Stimulated activated CD4-positive, alpha-beta T cell treated with anti-CD3 and anti-CD28 coated beads, Interleukin-1b, Interleukin-23, amount 100 ng/mL, for 24 hours (primary cell): ENCODE measurements around the gene SCYGR2.

Experiments
- DNase-seq, 4 experiments: peaks; one replicate each; pipeline ENCODE4 v3.0.0-alpha.2; 2020; ENCODE audit warnings: low read depth in 4 of 4, low spot score in 1 of 4

SCYGR2 gene

DNA sequence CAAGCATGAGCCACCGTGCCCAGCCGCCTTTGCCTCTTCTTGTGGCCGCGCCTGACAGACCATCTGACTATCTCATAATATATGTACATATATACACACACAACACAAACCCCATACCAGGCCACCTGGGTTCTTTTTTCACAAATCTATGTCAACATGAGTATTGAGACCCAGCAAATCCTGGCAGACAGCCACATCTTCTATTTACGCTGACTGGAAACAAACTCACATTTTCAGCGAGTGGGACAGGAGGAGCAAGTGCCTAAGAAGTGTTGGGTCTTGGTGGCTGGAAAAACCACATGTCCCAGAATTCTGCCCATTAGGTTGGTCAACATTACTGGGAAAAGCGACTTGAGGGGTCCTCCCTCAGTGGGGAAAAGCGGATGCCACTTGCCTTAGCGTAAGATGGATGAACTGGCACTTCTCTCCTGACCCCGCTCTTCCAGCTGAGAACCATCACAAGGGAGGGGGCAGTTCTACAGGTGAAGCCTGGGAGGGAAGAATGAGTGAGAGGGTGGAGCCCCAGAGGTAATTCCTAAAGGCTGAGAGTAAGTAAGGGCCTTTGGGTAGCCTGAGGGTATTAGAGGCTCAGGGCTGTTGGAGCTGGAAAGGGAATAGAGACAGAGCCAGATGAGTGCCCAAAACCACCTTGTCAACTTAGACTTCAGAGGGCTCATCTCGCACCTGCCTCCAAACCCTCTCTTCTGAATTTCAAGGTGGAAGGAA, 14.0 kb downstream of the SCYGR2 start:
- no peak for DNase-seq

DNA sequence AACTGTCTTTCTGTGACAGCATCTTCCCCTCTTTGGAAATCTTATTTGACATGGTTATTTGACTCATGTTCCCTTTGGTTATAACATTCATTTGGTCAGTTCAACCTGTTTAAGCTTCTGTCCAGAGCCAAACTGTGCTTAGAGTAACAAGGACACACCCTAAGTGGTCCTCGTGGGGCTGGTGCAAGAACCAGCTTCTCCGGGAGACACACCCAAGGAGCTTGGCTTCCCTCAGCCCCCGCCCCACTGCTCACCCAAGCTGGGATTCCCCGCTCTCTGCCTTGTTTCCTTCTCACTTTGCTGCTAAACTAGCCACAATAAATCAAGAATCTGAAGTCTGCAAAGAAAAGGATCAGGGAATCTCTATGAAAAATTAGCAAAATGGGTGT, 14.6 kb downstream of the SCYGR2 start:
- DNase-seq, result no peak

DNA sequence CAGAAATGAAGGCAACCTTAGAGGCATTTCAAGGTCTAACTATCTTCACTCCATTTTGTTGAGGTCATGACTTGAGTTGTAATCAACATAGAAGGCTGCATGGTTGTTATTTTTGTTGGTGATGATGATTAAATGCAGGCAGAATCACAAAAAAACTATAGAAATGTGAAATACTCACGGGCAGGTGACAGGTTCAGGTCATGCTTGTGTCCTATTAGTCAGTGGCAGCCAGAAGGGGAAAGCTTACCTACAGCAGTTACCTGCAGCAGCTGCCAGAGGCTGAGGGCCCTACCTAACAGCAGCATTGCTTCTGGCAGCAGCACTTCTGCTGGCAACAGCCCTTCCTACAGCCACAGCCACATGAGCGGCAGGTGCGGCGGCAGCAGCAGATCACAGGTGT, 15.6 kb downstream of the SCYGR2 start:
- DNase-seq, result no peak

DNA sequence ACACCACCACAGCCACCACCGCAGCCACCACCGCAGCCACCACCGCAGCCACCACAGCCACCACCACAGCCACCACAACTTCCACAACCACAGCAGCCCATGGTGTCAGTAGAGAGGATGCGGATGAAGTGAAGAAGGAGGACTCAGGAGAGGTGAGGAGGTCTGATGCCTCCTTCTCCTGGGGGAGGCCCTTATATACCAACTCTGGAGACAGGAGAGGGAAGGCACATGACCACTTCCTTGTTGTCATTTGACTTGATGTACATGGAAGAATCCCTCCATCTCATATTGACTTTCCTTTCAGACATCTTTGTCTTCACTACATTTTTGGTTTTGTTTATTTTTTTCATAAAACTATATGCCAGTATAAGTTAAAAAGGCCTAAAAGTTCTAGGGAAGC, 16.0 kb downstream of the SCYGR2 start, which contains the start of gene SCYGR3:
TSS of gene SCYGR3 (minus strand) at position 101 of the 400 bp plus-strand sequence. CDS start at position 101, 0 bp downstream.
- no peak for DNase-seq

DNA sequence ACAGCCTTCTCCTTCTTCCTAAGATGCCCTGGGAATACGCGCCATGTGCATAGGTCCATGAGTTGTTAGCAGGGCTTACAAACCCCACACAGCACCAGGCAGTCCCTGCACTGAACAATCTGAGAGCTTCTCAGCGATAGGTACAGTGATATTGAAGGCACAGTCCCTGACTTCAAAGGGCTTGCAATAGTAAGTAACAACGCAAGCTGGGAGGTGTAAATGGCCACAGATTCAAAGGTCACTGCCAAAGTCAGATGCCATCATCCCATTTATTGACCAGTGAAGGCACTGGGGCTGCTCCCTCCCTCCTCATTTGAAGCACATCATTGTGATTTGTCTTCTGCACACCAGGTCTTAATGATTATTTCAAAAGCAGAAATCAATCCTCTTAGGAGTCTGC, 16.5 kb downstream of the SCYGR2 start:
- no peak for DNase-seq

DNA sequence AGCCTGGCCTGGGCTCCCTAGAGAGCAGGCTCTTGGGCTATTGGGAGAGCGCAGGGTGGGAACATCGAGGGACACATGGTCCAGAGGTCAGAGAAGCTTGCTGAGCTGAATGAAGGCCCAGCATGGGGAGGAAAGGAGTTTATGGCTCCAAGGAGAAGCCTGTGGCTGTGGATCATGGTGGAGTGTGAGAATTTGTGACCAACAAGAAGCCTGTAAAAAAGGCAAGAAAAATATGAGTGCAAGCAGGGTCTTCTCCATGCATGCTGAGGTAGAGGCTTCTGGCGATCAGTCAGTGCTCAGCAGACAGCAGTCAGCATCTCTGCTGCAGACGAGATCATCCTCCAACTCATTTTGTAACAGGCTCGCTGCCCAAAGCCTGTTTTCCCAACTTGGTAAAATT, 17.2 kb downstream of the SCYGR2 start:
- no peak for DNase-seq

DNA sequence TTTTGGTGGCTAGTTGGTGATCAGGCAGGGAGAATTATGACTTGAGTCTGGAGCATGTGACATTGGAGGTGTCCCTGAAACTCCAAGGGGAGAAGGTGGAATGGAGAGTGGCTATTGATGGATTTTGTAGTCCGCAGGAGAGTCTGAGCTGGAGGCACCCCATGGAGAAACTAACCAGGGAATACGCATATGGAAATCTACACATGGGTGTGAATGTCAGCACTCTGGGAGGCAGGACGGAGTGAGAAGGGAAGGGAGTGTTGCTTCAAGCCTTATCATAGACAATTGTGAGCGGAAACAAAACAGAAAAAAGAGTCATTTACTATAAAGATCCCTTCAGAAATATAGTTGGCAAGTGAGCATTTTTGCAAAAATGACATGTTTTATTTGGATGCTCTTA, 17.9 kb downstream of the SCYGR2 start:
- no peak for DNase-seq

DNA sequence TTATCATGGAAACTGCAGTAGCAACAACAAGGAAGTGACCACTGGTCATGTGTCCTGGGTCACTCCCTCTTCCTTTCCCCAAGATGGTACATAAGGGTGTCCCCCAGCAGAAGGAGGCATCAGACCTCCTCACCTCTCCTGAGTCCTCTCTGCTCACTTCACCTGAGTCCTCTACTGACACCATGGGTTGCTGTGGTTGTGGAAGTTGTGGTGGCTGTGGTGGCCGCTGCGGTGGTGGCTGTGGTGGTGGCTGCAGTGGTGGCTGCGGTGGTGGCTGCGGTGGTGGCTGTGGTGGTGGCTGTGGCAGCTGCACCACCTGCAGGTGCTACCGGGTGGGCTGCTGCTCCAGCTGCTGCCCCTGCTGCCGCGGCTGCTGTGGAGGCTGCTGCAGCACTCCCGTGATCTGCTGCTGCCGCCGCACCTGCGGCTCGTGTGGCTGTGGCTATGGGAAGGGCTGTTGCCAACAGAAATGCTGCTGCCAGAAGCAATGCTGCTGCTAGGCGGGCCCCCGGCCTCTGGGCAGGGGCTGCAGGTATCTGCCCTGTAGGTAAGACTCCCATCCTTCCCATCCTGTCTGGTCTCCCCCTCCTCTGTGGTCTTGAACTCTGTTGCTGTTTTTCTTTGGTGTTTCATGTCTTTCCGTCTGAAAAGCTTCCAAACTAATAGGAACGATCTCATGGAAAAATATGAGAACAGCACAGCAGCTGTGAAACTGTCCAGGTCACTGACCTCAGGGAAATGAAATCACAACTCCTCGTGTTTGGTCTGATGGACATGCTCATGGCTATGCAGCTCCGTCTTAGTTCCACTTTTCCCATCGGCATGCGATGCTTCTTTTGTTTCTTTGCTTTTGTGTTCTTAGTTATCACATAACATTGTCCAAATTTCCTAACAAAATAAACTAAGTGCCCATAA, 18.9 kb downstream of the SCYGR2 start, which contains the start of gene SCYGR4:
TSS of gene SCYGR4 (plus strand) at position 183 of the 915 bp plus-strand sequence. CDS start at position 183, 0 bp downstream.
- DNase-seq, result no peak

DNA sequence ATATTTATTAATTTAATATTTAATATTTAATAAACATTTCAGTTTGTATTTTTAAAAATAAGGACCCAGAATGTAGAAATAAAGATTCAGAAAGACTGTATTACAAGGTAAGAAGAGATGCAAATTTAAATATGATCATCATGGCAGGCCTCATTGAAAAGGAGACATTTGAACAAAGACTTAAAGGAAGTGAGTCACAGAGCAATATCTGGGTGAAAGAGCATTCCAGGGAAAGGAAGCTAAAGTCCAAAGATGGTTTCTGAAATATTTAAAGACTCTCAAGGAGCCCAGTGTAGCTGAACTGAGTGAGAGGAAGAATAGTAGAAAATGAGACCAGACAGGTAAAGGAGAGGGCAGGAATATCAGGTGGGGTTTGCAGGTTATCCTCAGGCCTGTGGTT, 24.5 kb downstream of the SCYGR2 start:
- DNase-seq, result no peak

DNA sequence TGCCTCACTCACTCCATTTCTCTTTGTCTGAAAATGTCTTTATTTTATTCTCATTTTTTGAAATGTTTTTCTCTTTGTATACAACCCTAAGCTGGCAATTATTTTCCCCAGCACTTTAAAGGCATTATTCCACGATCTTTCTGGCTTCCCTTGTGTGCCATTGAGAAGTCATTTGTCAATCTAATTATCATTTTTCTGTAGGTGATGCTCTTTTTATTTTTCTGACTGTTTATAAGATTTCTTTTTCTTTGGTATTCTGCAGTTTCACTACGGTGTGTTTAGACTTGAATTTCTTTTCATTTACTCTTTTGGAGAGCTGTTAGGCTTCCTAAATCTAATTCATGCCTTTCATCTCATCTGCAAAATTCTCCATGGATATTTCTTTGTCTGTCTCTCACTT, 26.7 kb downstream of the SCYGR2 start:
- no peak for DNase-seq

DNA sequence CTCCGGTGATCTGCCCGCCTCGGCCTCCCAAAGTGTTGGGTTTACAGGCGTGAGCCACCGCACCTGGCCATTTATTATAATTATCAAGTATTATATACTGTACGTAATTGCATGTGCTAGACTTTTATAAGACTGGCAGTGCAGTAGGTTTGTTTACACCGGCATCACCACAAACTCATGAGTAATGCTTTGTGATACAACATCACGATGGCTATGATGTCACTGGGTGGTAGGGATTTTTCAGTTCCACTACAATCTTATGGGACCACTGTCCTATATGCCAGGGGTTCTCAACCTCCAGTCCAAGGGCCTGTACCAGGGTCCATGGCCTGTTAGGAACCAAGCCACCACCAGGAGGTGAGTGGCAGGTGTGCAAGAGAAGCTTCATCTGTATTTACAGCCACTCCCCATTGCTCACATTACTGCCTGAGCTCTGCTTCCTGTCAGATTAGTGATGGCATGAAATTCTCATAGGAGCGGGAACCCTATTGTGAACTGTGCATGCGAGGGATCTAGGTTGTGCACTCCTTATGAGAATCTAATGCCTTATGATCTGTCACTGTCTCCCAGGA, 28.0 kb downstream of the SCYGR2 start:
- DNase-seq, result no peak

DNA sequence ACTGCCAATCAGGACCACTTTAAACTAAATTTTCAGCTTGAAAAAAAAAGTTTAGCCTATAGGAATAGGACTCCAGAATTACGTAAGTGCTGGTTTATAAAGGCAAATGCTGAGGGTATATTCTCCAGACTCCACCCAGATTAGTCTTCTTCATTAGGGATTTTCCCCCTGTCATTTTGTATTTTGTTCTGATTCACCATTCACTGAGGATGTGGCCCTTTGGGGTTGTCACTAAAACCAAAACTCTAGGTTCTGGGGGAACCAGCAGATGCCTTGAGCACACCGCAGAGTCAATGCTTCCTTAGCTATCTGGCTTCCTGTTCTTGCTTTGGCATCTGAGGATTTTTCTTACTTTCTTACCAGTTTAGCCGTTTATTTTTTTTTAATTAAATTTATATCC, 29.1 kb downstream of the SCYGR2 start:
- DNase-seq, result no peak

DNA sequence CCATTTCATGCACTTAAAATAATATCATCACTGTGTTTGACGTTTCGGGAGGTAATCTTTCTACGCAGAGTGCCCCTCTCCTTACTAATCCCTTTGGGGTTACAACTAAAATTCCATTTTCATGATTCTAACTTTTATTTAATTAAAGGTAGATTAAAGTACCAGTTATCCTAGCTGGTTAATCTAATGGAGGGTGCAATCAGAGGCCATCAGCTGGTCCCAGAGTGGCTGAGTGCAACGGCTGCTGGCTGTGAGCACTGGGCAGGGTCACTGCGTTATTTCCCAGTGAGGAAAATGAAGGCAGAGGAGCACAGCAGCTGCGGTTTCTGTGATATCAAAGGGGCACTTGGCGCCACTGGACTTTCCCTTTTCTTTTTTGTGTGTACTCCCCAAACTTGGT, 30.7 kb downstream of the SCYGR2 start:
- DNase-seq, result no peak

DNA sequence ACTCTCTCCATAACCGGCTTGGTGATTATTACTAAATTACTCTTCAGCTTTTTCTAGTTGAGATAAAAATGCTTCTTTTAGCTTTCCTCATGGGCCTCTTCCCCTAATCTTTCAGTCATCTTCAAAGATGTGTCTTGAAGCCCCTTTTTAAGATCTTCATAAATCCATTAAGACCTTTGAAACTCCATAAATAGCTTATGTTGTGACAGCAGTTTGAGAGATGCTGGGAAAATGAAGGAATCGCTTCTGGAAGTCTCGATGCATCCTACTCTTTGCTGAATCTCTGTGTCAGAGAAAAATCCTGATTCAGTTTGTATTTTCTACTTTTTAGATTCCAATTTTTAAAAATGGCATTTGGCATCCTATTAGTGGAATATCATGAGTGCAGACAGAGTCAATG, 31.6 kb downstream of the SCYGR2 start:
- DNase-seq, result no peak

DNA sequence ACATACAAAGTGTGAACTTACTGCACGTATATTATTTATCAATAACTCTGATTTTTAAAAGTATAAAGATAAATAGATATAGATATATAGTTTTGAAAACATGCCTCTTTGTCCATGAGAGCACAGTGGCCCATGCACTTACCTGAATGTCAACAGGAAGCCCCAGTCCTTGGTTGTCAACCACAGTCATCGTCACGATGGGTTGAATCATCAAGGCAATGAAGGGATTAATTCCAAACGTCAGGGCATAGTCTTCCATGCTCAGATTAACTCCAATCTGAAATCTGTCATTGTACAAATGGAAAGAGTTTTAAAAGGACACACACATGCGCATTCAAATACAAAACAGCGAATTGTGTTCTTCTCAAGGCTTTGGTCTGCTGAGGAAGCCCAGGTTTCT, 34.1 kb downstream of the SCYGR2 start:
- DNase-seq, result no peak

DNA sequence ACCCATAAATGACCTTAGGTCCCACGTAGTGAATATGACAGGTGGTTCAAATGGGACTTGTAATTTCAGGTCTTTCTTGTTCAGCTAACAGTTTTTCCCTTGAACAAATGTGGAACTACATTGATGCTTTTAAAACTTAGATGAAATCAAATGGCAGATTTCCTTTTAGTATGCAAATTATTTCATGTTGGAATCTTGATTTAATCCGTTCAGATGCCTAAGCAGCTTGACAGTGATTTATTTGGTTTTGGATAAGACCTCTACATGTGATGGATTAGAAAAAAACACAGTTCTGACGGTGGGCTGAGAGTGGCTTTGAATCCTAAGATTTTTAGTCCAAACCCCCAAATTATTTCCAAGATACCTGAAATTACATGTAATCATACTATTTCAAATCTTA, 35.5 kb downstream of the SCYGR2 start:
- DNase-seq, result no peak

DNA sequence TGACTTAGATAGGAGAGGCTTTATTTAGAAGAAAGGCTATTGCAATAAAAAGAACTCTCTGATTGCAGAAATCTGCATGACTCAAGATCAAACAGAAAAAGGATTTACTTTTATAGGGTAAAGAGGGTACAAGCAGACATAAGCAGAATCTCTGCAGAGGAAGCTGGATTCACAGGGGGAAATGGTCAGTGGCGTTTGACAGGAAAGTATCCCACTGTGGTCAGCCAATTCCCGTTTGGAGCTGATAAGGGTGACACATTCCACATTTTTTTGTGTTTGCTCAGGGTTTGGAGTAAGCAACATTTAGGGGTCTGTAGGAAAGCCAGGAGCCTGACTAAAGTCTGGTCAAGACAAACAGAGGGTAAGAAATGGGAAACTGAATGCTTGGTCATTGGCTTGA, 44.0 kb downstream of the SCYGR2 start:
- DNase-seq, result no peak

DNA sequence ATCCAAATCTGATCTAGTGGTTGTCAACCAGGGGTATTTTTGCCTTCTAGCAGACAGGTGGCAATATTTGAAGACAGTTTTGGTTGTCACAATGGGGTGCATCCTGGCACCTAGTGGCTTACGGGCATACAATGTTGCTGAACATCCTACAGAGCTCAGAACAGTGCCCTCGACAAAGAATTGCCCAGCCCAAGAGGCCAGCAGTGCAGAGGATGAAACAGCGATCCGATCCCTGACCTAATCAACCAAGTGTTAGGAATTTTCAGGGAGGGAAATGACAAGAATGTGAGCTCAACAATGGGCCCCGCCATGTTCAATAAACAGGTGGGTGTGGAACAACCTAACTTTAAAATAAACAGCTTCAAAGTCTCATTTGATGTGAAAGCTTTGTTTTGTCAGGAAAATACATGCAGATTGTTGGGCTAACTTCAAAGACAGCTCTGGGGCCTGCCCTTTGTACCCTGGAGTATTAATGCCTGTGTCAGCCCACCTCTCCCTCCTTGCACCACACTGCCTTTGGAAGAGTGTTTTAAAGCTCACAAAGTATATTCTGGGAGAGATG, 45.4 kb downstream of the SCYGR2 start:
- DNase-seq, result no peak
